ENCODE data around the gene SPAG9. TPM values are rescaled to one million over a fixed set of nuclear protein-coding genes. Genes with fewer than 3 reads are reported as not detected.

The SPAG9 gene
- total and polyA plus RNA-seq, 2 donors (not counting 1 experiment from before 2014, with no cell fraction given), result 8.6 to 64.1 TPM

- Histone ChIP-seq H3K36me3 (replicated peaks in 1 of 2; ENCODE audit: control extremely low read depth in 1 of 2, control insufficient read depth in 1 of 2, extremely low read depth in 1 of 2, insufficient read depth in 2 of 2, low read length in 1 of 2) (peaks cover 18 to 52% of the 10 kb centered on the region in 2 experiments), H4K20me1 (ENCODE audit: control insufficient read depth, insufficient read depth, low read length, poor library complexity, severe bottlenecking) (no peaks in the 10 kb centered on the region), H3K27ac (ENCODE audit: low read length in 2 of 2) (no peak overlapping the region), H3K4me2 (replicated peaks; ENCODE audit: low read depth, low read length, poor library complexity, severe bottlenecking) (no peak overlapping the region), H3K27me3 (replicated peaks in 1 of 4; ENCODE audit: control extremely low read depth in 1 of 4, control insufficient read depth in 3 of 4, insufficient read depth in 4 of 4, low read length in 3 of 4) (no peaks in the 10 kb centered on the region), H3K79me2 (ENCODE audit: control insufficient read depth, insufficient read depth, low read length) (no peaks in the 10 kb centered on the region), H2AFZ (ENCODE audit: insufficient read depth, low read depth, low read length, poor library complexity, severe bottlenecking) (no peak overlapping the region), H3K9ac (ENCODE audit: low read length) (no peak overlapping the region), H3K9me3 (ENCODE audit: control extremely low read depth in 1 of 3, control insufficient read depth in 2 of 3, insufficient read depth in 1 of 3, low read length in 2 of 3) (no peaks in the 10 kb centered on the region), H3K4me1 (ENCODE audit: control insufficient read depth in 2 of 2, insufficient read depth in 2 of 2, low read length in 2 of 2) (no peaks in the 10 kb centered on the region), H3K4me3 (ENCODE audit: control extremely low read depth in 1 of 5, extremely low read depth in 1 of 5, insufficient read depth in 1 of 5, low read depth in 2 of 5, low read length in 4 of 5) (no peak overlapping the region)
- POLR2A ChIA-PET, result no interaction called here
- CTCF ChIA-PET, result no interaction called here
- Mint-ChIP-seq H3K9me3 (ENCODE audit: insufficient read depth) (no peaks in the 10 kb centered on the region), H3K27ac (no peak overlapping the region), H3K27me3 (no peaks in the 10 kb centered on the region), H3K4me3 (no peak overlapping the region), H3K4me1 (peaks cover 1% of the 10 kb centered on the region)
- TF ChIP-seq EZH2 (IDR thresholded peaks at IDR 0.05; ENCODE audit: borderline replicate concordance, insufficient read depth, low read depth, low read length, poor library complexity, severe bottlenecking) (no peak), CTCF (IDR thresholded peaks at IDR 0.05) (no peak)
- ATAC-seq (ENCODE audit: low read depth) (no peak), DNase-seq (no peak)
- intact Hi-C loops (cut with micrococcal nuclease), result no loop called here
Measured at GRCh38 chr17:50981279-50981678, 139.4 kb downstream of the SPAG9 start.

GRCh38 chr17:50979524-50979927 is 141.1 kb downstream of the SPAG9 start:
- Mint-ChIP-seq H3K4me1 (peaks cover 1% of the 10 kb centered on the region), H3K4me3 (no peak overlapping the region), H3K9me3 (ENCODE audit: insufficient read depth) (no peaks in the 10 kb centered on the region), H3K27me3 (no peaks in the 10 kb centered on the region), H3K27ac (no peak overlapping the region)
- Histone ChIP-seq H4K20me1 (ENCODE audit: control insufficient read depth, insufficient read depth, low read length, poor library complexity, severe bottlenecking) (no peaks in the 10 kb centered on the region), H3K9me3 (ENCODE audit: control extremely low read depth in 1 of 3, control insufficient read depth in 2 of 3, insufficient read depth in 1 of 3, low read length in 2 of 3) (no peaks in the 10 kb centered on the region), H3K27ac (ENCODE audit: low read length in 2 of 2) (no peak overlapping the region), H3K4me1 (ENCODE audit: control insufficient read depth in 2 of 2, insufficient read depth in 2 of 2, low read length in 2 of 2) (no peaks in the 10 kb centered on the region), H3K36me3 (replicated peaks in 1 of 2; ENCODE audit: control extremely low read depth in 1 of 2, control insufficient read depth in 1 of 2, extremely low read depth in 1 of 2, insufficient read depth in 2 of 2, low read length in 1 of 2) (peaks cover 20 to 47% of the 10 kb centered on the region in 2 experiments), H3K9ac (ENCODE audit: low read length) (no peak overlapping the region), H3K27me3 (replicated peaks in 1 of 4; ENCODE audit: control extremely low read depth in 1 of 4, control insufficient read depth in 3 of 4, insufficient read depth in 4 of 4, low read length in 3 of 4) (no peaks in the 10 kb centered on the region), H3K4me3 (ENCODE audit: control extremely low read depth in 1 of 5, extremely low read depth in 1 of 5, insufficient read depth in 1 of 5, low read depth in 2 of 5, low read length in 4 of 5) (no peak overlapping the region), H2AFZ (ENCODE audit: insufficient read depth, low read depth, low read length, poor library complexity, severe bottlenecking) (no peak overlapping the region), H3K79me2 (ENCODE audit: control insufficient read depth, insufficient read depth, low read length) (no peaks in the 10 kb centered on the region), H3K4me2 (replicated peaks; ENCODE audit: low read depth, low read length, poor library complexity, severe bottlenecking) (no peak overlapping the region)
- no CpG with 5 or more reads among the region's 10 CpGs for WGBS (ENCODE audit: insufficient coverage)
- no peak for ATAC-seq (ENCODE audit: low read depth)
- TF ChIP-seq CTCF (IDR thresholded peaks at IDR 0.05) (no peak), EZH2 (IDR thresholded peaks at IDR 0.05; ENCODE audit: borderline replicate concordance, insufficient read depth, low read depth, low read length, poor library complexity, severe bottlenecking) (no peak)
- ChIA-PET POLR2A (no interaction called here), CTCF (interaction anchor here (0.7 to 1.1 kb wide), 3 partner anchors 21 to 201 kb away, joined by 3 read pairs; no protein-coding TSS in a partner anchor)
- no peak for DNase-seq
- intact Hi-C loops (cut with micrococcal nuclease), result no loop called here

Data from B cell (primary cell).